HepG2 (cell line): ENCODE data around the gene CBLC. TPM values are rescaled to one million over a fixed set of nuclear protein-coding genes. Genes with fewer than 3 reads are reported as not detected.

Experiments used
- AGO2 ChIP-seq: fragments of 200-400 bp; formaldehyde crosslinking; optimal IDR thresholded peaks from 2 replicates; pipeline ENCODE3; 2017; ENCODE audit warnings: mild to moderate bottlenecking, low read depth, low read length, moderate library complexity
- ATRX ChIP-seq: sonication (generic); formaldehyde crosslinking; IDR thresholded peaks from 2 replicates; pipeline ENCODE4 v1.4.0; 2020; ENCODE audit warnings: missing genetic modification reagents, borderline replicate concordance
- NKX3-1 ChIP-seq: sonication (generic); formaldehyde crosslinking; IDR thresholded peaks from 2 replicates; pipeline ENCODE4 v1.5.0; 2020; ENCODE audit warnings: missing genetic modification reagents
- PAWR ChIP-seq: sonication (generic); formaldehyde crosslinking; IDR thresholded peaks from 2 replicates; pipeline ENCODE4 v1.4.0; 2020; ENCODE audit warnings: missing genetic modification reagents, mild to moderate bottlenecking, borderline replicate concordance
- ZNF577 ChIP-seq: sonication (generic); formaldehyde crosslinking; IDR thresholded peaks from 2 replicates; pipeline ENCODE4 v1.4.0; 2020; ENCODE audit warnings: mild to moderate bottlenecking, low read depth, missing genetic modification reagents, borderline replicate concordance
- ZNF678 ChIP-seq: sonication (generic); formaldehyde crosslinking; IDR thresholded peaks from 2 replicates; pipeline ENCODE4 v1.4.0; 2020; ENCODE audit warnings: mild to moderate bottlenecking, missing genetic modification reagents
- ZNF891 ChIP-seq: sonication (generic); formaldehyde crosslinking; IDR thresholded peaks from 2 replicates; pipeline ENCODE4 v1.5.0; 2020; ENCODE audit warnings: mild to moderate bottlenecking, missing genetic modification reagents
- polyA plus RNA-seq, 8 experiments: library from polyadenylated mRNA; depleted of rRNA in 3 of 8; stranded (reverse) in 7 of 8; unstranded in 1 of 8; fragments of >200 nt; fragmentation: Illumina TruSeq in 4 of 8; extraction: Trizol in 4 of 8; gene quantifications; 2 replicates each; pipeline versions ENCODE4 v1.2.1 to v1.2.3, GENCODE V29; 2011 to 2016; ENCODE audit warnings: low read depth in 4 of 8, missing spikeins in 1 of 8, mixed read lengths in 1 of 8; ENCODE audit not compliant: insufficient read depth in 1 of 8
- total RNA-seq, 5 experiments: library from RNA; depleted of rRNA; stranded (reverse); fragments of >200 nt; fragmentation: Illumina TruSeq; extraction: Trizol; gene quantifications; 2 replicates each; pipeline ENCODE4 v1.2.3, GENCODE V29; 2016; ENCODE audit warnings: low read depth in 1 of 5
- TF ChIP-seq, protein P1 (sequence below): sonication (generic); formaldehyde crosslinking; IDR thresholded peaks from 2 replicates; pipeline ENCODE4 v1.5.0; 2020; ENCODE audit warnings: mild to moderate bottlenecking, missing genetic modification reagents, borderline replicate concordance
- TF ChIP-seq, protein P2 (sequence below): sonication (generic); formaldehyde crosslinking; IDR thresholded peaks from 2 replicates; pipeline ENCODE4 v1.8.0; 2022; ENCODE audit warnings: missing genetic modification reagents, mild to moderate bottlenecking, borderline replicate concordance
- TF ChIP-seq, protein P3 (sequence below): sonication (generic); formaldehyde crosslinking; IDR thresholded peaks from 2 replicates; pipeline ENCODE4 v1.5.0; 2020; ENCODE audit warnings: mild to moderate bottlenecking, missing genetic modification reagents, borderline replicate concordance
- TF ChIP-seq, protein P4 (sequence below), 2 experiments: IDR thresholded peaks; 2 replicates each; pipeline ENCODE4 v1.6.1; 2011 to 2012; ENCODE audit warnings: low read length in 2 of 2, borderline replicate concordance in 1 of 2, low read depth in 1 of 2, mild to moderate bottlenecking in 1 of 2, moderate library complexity in 1 of 2

The CBLC gene
- total and polyA plus RNA-seq, 2 of the 13 experiments (the other 11 are each of a cell fraction or from before 2014, with no cell fraction given) = 1.8 to 2.6 TPM

DNA sequence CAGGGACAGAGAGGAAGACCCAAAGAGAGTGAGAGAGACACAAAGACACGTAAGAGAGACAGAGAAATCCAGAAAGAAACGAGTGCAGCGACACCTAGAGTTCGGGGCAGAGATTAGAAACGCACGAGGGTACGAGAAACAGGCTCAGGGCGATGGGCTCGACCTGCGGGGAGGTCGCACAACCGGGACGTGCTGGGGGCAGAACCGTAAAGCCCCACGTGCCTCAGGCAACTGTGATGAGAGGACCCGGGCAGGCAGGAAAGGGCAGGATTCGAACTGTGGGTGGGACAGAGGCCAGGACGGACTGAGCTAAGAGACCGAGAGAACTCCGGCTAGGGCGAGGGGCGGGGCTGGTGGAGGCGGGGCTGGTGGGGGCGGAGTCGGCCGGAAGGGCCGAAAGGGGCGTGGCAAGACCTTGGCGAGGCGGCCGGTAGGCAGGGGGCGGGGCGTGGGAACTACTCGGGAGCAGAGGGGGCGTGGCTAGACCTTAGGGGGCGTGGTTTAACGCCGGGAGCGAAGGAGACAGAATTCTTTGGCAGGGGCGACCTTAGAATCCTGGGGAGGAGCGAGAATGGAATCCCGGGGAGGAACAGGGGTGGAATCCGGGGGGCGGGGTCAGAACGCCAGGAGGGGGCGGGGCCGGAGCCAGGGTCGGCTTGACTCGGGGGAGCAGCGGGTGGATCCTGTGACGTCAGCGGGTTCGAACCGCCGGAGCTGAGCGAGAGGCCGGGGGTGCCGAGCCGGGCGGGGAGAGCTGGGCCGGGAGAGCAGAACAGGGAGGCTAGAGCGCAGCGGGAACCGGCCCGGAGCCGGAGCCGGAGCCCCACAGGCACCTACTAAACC, 68.1 kb downstream of the CBLC start, which contains the start of gene NECTIN2 (continued):
- TF ChIP-seq, protein P1, sequence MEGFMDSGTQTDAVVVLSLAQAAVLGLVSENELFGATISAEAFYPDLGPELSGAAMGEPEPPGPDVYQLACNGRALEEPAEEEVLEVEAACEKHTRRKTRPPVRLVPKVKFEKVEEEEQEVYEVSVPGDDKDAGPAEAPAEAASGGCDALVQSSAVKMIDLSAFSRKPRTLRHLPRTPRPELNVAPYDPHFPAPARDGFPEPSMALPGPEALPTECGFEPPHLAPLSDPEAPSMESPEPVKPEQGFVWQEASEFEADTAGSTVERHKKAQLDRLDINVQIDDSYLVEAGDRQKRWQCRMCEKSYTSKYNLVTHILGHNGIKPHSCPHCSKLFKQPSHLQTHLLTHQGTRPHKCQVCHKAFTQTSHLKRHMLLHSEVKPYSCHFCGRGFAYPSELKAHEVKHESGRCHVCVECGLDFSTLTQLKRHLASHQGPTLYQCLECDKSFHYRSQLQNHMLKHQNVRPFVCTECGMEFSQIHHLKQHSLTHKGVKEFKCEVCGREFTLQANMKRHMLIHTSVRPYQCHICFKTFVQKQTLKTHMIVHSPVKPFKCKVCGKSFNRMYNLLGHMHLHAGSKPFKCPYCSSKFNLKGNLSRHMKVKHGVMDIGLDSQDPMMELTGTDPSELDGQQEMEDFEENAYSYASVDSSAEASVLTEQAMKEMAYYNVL (CRISPR knock-in tag) = peak; percentile 66; the same call in 1 of the 2 replicates
- TF ChIP-seq ZNF577 (no peak), NKX3-1 (CRISPR knock-in tag) (no peak), ATRX (CRISPR knock-in tag) (no peak), PAWR (CRISPR knock-in tag) (no peak), AGO2 (no peak), ZNF891 (CRISPR knock-in tag) (no peak), ZNF678 (CRISPR knock-in tag) (no peak)
- TF ChIP-seq, protein P2, sequence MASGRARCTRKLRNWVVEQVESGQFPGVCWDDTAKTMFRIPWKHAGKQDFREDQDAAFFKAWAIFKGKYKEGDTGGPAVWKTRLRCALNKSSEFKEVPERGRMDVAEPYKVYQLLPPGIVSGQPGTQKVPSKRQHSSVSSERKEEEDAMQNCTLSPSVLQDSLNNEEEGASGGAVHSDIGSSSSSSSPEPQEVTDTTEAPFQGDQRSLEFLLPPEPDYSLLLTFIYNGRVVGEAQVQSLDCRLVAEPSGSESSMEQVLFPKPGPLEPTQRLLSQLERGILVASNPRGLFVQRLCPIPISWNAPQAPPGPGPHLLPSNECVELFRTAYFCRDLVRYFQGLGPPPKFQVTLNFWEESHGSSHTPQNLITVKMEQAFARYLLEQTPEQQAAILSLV = no peak
- TF ChIP-seq, protein P3, sequence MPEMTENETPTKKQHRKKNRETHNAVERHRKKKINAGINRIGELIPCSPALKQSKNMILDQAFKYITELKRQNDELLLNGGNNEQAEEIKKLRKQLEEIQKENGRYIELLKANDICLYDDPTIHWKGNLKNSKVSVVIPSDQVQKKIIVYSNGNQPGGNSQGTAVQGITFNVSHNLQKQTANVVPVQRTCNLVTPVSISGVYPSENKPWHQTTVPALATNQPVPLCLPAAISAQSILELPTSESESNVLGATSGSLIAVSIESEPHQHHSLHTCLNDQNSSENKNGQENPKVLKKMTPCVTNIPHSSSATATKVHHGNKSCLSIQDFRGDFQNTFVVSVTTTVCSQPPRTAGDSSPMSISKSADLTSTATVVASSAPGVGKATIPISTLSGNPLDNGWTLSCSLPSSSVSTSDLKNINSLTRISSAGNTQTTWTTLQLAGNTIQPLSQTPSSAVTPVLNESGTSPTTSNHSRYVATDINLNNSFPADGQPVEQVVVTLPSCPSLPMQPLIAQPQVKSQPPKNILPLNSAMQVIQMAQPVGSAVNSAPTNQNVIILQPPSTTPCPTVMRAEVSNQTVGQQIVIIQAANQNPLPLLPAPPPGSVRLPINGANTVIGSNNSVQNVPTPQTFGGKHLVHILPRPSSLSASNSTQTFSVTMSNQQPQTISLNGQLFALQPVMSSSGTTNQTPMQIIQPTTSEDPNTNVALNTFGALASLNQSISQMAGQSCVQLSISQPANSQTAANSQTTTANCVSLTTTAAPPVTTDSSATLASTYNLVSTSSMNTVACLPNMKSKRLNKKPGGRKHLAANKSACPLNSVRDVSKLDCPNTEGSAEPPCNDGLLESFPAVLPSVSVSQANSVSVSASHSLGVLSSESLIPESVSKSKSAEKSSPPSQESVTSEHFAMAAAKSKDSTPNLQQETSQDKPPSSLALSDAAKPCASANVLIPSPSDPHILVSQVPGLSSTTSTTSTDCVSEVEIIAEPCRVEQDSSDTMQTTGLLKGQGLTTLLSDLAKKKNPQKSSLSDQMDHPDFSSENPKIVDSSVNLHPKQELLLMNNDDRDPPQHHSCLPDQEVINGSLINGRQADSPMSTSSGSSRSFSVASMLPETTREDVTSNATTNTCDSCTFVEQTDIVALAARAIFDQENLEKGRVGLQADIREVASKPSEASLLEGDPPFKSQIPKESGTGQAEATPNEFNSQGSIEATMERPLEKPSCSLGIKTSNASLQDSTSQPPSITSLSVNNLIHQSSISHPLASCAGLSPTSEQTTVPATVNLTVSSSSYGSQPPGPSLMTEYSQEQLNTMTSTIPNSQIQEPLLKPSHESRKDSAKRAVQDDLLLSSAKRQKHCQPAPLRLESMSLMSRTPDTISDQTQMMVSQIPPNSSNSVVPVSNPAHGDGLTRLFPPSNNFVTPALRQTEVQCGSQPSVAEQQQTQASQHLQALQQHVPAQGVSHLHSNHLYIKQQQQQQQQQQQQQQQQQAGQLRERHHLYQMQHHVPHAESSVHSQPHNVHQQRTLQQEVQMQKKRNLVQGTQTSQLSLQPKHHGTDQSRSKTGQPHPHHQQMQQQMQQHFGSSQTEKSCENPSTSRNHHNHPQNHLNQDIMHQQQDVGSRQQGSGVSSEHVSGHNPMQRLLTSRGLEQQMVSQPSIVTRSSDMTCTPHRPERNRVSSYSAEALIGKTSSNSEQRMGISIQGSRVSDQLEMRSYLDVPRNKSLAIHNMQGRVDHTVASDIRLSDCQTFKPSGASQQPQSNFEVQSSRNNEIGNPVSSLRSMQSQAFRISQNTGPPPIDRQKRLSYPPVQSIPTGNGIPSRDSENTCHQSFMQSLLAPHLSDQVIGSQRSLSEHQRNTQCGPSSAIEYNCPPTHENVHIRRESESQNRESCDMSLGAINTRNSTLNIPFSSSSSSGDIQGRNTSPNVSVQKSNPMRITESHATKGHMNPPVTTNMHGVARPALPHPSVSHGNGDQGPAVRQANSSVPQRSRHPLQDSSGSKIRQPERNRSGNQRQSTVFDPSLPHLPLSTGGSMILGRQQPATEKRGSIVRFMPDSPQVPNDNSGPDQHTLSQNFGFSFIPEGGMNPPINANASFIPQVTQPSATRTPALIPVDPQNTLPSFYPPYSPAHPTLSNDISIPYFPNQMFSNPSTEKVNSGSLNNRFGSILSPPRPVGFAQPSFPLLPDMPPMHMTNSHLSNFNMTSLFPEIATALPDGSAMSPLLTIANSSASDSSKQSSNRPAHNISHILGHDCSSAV (CRISPR knock-in tag) = no peak
- TF ChIP-seq, protein P4, sequence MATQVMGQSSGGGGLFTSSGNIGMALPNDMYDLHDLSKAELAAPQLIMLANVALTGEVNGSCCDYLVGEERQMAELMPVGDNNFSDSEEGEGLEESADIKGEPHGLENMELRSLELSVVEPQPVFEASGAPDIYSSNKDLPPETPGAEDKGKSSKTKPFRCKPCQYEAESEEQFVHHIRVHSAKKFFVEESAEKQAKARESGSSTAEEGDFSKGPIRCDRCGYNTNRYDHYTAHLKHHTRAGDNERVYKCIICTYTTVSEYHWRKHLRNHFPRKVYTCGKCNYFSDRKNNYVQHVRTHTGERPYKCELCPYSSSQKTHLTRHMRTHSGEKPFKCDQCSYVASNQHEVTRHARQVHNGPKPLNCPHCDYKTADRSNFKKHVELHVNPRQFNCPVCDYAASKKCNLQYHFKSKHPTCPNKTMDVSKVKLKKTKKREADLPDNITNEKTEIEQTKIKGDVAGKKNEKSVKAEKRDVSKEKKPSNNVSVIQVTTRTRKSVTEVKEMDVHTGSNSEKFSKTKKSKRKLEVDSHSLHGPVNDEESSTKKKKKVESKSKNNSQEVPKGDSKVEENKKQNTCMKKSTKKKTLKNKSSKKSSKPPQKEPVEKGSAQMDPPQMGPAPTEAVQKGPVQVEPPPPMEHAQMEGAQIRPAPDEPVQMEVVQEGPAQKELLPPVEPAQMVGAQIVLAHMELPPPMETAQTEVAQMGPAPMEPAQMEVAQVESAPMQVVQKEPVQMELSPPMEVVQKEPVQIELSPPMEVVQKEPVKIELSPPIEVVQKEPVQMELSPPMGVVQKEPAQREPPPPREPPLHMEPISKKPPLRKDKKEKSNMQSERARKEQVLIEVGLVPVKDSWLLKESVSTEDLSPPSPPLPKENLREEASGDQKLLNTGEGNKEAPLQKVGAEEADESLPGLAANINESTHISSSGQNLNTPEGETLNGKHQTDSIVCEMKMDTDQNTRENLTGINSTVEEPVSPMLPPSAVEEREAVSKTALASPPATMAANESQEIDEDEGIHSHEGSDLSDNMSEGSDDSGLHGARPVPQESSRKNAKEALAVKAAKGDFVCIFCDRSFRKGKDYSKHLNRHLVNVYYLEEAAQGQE (IDR thresholded peaks at IDR 0.05; ENCODE audit: borderline replicate concordance in 1 of 2, low read depth in 1 of 2, low read length in 2 of 2) = peak in 1 of 2 experiments; percentile 21; a peak in 1 of 4 replicates
